Choroid plexus epithelial cell (primary cell): ENCODE results near the gene IRX6.

Experiments
- DNase-seq: peaks from one replicate; pipeline ENCODE4 v3.0.0-alpha.2; 2010; ENCODE audit warnings: low read depth
- H3K4me3 ChIP-seq: 2 replicates; pipeline ENCODE4 v1.5.1; 2011; ENCODE audit warnings: low read depth, mild to moderate bottlenecking, control low read depth, low read length, moderate library complexity
- CTCF ChIP-seq: conservative IDR thresholded peaks from 2 replicates; pipeline ENCODE4 v1.5.1; 2011; ENCODE audit warnings: low read depth, mild to moderate bottlenecking, control low read depth, inconsistent platforms, low read length, moderate library complexity

IRX6 gene

GRCh38 chr16:55323637-55324271 is at the start of gene IRX6:
TSS of gene IRX6 (plus strand) at chr16:55324203. CDS start at chr16:55325092, 889 bp downstream.
- no peak within 1 kb of the TSS for H3K4me3 ChIP-seq
- no peak for DNase-seq
- TF ChIP-seq CTCF = peak; percentile 16

GRCh38 chr16:55274391-55274790 is 49.6 kb upstream of the IRX6 start:
- no peak for TF ChIP-seq CTCF
- no peak overlapping the region for H3K4me3 ChIP-seq
- no peak for DNase-seq

- TF ChIP-seq CTCF = no peak
- DNase-seq = no peak
- no peak overlapping the region for H3K4me3 ChIP-seq
Measured at GRCh38 chr16:55275167-55275566, 48.8 kb upstream of the IRX6 start.

- no peak overlapping the region for H3K4me3 ChIP-seq
- no peak for DNase-seq
- TF ChIP-seq CTCF = no peak
Measured at GRCh38 chr16:55275869-55276268, 48.1 kb upstream of the IRX6 start.

- DNase-seq = no peak
- no peak overlapping the region for H3K4me3 ChIP-seq
- no peak for TF ChIP-seq CTCF
Measured at GRCh38 chr16:55277536-55277935, 46.5 kb upstream of the IRX6 start.

- DNase-seq = no peak
- TF ChIP-seq CTCF = no peak
- H3K4me3 ChIP-seq = no peak overlapping the region
Measured at GRCh38 chr16:55279598-55279997, 44.4 kb upstream of the IRX6 start.

GRCh38 chr16:55280587-55280986 is 43.4 kb upstream of the IRX6 start:
- no peak for TF ChIP-seq CTCF
- no peak for DNase-seq
- H3K4me3 ChIP-seq = no peak overlapping the region
